CD4-positive, alpha-beta T cell (primary cell): ENCODE data around the gene AIDA. TPM values are rescaled to one million over a fixed set of nuclear protein-coding genes. Genes with fewer than 3 reads are reported as not detected.
A peak's percentile ranks its signal among the peaks of the same experiment; 100 is the strongest.

Source experiments
- ATAC-seq: fragments of 200-7000 bp; cut with Tn5 transposase; one replicate; pipeline ENCODE4 v1.10.0; 2022; ENCODE audit warnings: mild to moderate bottlenecking; ENCODE audit not compliant: poor library complexity
- CTCF ChIA-PET: fragments of 350-600 bp; sonication (Branson Sonifier 250); formaldehyde crosslinking; loops from one replicate; lab custom pipeline; 2021; ENCODE audit warnings: antibody characterized with exemption, inconsistent platforms; lab: Charles Lee
- POLR2A ChIA-PET: fragments of 350-600 bp; sonication (Branson Sonifier 250); formaldehyde crosslinking; loops from one replicate; lab custom pipeline; 2021; ENCODE audit warnings: antibody characterized with exemption, inconsistent platforms; lab: Charles Lee
- DNase-seq, 14 experiments: peaks; one replicate each; pipeline ENCODE4 v3.0.0-alpha.2; 2013 to 2020; ENCODE audit warnings: mixed read lengths in 2 of 14
- H3K27ac ChIP-seq, 2 donors: one replicate each; pipeline versions ENCODE4 v1.5.1 to v1.7.0; 2013; ENCODE audit warnings: low read length in 2 of 2, low read depth in 1 of 2, mild to moderate bottlenecking in 1 of 2
- H3K27me3 ChIP-seq, 2 experiments: 1 replicate in 1 of 2; 2 replicates in 1 of 2; pipeline versions ENCODE4 v1.6.1 to v1.7.0; 2013; ENCODE audit warnings: low read length in 2 of 2, control low read depth in 1 of 2, mild to moderate bottlenecking in 1 of 2, moderate library complexity in 1 of 2; ENCODE audit not compliant: insufficient read depth in 2 of 2, control insufficient read depth in 1 of 2
- H3K36me3 ChIP-seq: one replicate; pipeline ENCODE4 v1.6.1; 2013; ENCODE audit warnings: low read length, control low read depth; ENCODE audit not compliant: insufficient read depth
- H3K4me1 ChIP-seq: one replicate; pipeline ENCODE4 v1.6.1; 2013; ENCODE audit warnings: low read length, control low read depth; ENCODE audit not compliant: insufficient read depth
- H3K4me3 ChIP-seq: one replicate; pipeline ENCODE4 v1.5.1; 2013; ENCODE audit warnings: mild to moderate bottlenecking, low read length, moderate library complexity
- H3K9me3 ChIP-seq, 2 experiments: 1 replicate in 1 of 2; 2 replicates in 1 of 2; pipeline versions ENCODE4 v1.6.1 to v1.7.0; 2013; ENCODE audit warnings: low read length in 2 of 2, mild to moderate bottlenecking in 2 of 2, control low read depth in 1 of 2, moderate library complexity in 1 of 2; ENCODE audit not compliant: control insufficient read depth in 1 of 2, insufficient read depth in 1 of 2
- H3K27ac Mint-ChIP-seq: one replicate; pipeline ENCODE4 v1.8.0; 2020; ENCODE audit warnings: mixed read lengths
- H3K27me3 Mint-ChIP-seq: one replicate; pipeline ENCODE4 v1.8.0; 2021; ENCODE audit warnings: mixed read lengths
- H3K36me3 Mint-ChIP-seq: one replicate; pipeline ENCODE4 v1.8.0; 2021; ENCODE audit warnings: low read depth, mixed read lengths
- H3K4me1 Mint-ChIP-seq: one replicate; pipeline ENCODE4 v1.8.0; 2021; ENCODE audit warnings: low read depth, mixed read lengths
- H3K4me3 Mint-ChIP-seq: one replicate; pipeline ENCODE4 v1.8.0; 2020; ENCODE audit warnings: mild to moderate bottlenecking, mixed read lengths
- H3K9me3 Mint-ChIP-seq: one replicate; pipeline ENCODE4 v1.8.0; 2020; ENCODE audit warnings: mixed read lengths
- intact Hi-C, 2 experiments: fragments of 100-400 bp; cut with DNase I in 1 of 2; cut with micrococcal nuclease in 1 of 2; formaldehyde crosslinking; loops; one replicate each; pipeline versions ENCODE4 v1.15.1 to v1.9.0; 2023 to 2025; cut with DNase I, micrococcal nuclease
- total RNA-seq, 174 experiments: library from RNA in 2 of 174; stranded (reverse) in 2 of 174; gene quantifications; one replicate each; pipeline ENCODE4 v1.2.3 and lab custom pipeline; 2021 to 2026
- TF ChIP-seq, protein P1 (sequence below): fragments of 200-600 bp; IDR thresholded peaks from one replicate; pipeline ENCODE4 v1.8.0; 2022; ENCODE audit warnings: antibody characterized with exemption, mild to moderate bottlenecking

AIDA gene
- total RNA-seq, 2 experiments from 2014 or later = 23.6 to 25.1 TPM

DNA sequence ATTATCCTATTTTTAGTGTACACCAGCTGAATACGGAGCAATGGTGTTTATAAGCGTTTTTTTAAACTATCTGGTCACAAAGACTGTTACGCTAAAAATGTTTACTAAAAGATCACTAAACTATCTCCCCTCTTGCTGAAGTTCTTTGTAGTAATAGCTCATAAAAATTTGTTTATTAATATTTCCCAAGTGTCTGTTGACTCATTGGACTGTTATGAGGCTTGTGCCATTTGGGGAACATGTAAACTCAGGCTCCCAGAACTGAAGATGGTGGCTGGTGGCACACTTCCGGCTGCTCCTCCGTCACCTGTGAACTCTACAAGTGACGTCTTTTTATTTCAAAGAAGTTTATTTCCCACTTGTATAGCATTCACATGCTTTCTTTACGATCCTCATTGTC lies 46.3 kb downstream of the AIDA start:
- Mint-ChIP-seq H3K4me3 (no peak overlapping the region), H3K36me3 (peaks cover 82% of the 10 kb centered on the region), H3K27ac (peak overlapping the region; percentile 14), H3K27me3 (no peaks in the 10 kb centered on the region), H3K4me1 (peaks cover 25% of the 10 kb centered on the region), H3K9me3 (no peaks in the 10 kb centered on the region)
- no peak overlapping the region for H3K27ac ChIP-seq
- ChIA-PET CTCF (no interaction called here), POLR2A (no interaction called here)
- H3K27me3 ChIP-seq = no peaks in the 10 kb centered on the region
- no peak for DNase-seq
- intact Hi-C loops = no loop called here
- peaks cover 74% of the 10 kb centered on the region for H3K36me3 ChIP-seq
- TF ChIP-seq, protein P1, sequence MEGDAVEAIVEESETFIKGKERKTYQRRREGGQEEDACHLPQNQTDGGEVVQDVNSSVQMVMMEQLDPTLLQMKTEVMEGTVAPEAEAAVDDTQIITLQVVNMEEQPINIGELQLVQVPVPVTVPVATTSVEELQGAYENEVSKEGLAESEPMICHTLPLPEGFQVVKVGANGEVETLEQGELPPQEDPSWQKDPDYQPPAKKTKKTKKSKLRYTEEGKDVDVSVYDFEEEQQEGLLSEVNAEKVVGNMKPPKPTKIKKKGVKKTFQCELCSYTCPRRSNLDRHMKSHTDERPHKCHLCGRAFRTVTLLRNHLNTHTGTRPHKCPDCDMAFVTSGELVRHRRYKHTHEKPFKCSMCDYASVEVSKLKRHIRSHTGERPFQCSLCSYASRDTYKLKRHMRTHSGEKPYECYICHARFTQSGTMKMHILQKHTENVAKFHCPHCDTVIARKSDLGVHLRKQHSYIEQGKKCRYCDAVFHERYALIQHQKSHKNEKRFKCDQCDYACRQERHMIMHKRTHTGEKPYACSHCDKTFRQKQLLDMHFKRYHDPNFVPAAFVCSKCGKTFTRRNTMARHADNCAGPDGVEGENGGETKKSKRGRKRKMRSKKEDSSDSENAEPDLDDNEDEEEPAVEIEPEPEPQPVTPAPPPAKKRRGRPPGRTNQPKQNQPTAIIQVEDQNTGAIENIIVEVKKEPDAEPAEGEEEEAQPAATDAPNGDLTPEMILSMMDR = no peak
- no peaks in the 10 kb centered on the region for H3K9me3 ChIP-seq
- ATAC-seq = no peak
- peaks cover 4% of the 10 kb centered on the region for H3K4me1 ChIP-seq
- no peak overlapping the region for H3K4me3 ChIP-seq

DNA sequence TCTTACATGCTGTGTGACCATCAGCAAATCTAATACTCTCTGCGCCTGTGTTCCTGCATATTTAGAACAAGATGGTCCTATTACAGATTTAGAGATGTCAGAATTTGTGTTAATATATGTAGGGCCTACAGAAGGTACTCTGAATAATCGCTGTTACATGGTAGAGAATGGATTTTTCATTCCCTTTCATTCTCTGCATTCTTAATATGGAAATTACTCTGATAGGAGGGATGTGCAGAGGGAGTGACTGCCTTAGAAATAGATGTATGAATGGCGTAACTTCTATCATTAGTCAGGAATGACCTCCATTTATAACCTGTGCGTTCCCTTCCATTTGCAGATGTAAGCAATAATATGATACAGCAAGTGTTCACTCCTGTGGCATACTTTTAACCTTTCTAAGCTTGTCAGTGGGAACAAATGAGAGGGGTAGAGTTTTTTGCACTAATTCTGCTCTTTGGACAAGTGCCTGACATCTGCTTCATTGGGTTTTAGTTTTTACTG lies 48.8 kb downstream of the AIDA start:
- Mint-ChIP-seq H3K9me3 (no peaks in the 10 kb centered on the region), H3K36me3 (peaks cover 94% of the 10 kb centered on the region), H3K4me1 (peaks cover 13% of the 10 kb centered on the region), H3K27ac (peak overlapping the region; percentile 22), H3K4me3 (no peak overlapping the region), H3K27me3 (no peaks in the 10 kb centered on the region)
- Histone ChIP-seq H3K36me3 (peaks cover 94% of the 10 kb centered on the region), H3K9me3 (no peaks in the 10 kb centered on the region), H3K4me3 (no peak overlapping the region), H3K27ac (no peak overlapping the region), H3K4me1 (no peaks in the 10 kb centered on the region), H3K27me3 (no peaks in the 10 kb centered on the region)
- ChIA-PET POLR2A (interaction anchor here (0.8 to 1.0 kb wide), 2 partner anchors 10 to 49 kb away, joined by 3 read pairs; no protein-coding TSS in a partner anchor), CTCF (no interaction called here)
- no peak for DNase-seq
- intact Hi-C loops = no loop called here
- no peak for ATAC-seq
- TF ChIP-seq, protein P1 = no peak

DNA sequence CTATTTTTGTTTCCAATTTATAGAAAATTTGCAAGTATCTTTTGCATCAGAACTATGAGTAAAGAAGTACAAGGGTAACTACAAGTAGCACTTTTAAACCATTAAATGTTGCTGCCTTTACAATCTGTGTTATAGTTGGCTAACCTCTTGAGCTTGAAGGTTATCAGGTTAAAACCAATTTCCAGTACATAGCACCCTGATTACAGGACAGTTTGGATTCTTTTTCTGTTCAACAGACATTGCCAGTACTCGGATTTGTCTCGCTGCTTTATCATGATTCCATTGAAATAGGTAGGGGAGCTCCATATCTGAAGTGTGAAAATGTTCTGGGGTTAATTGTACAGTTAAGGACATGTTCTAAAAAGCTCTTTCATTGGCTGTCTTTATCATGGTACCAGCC lies 54.4 kb downstream of the AIDA start:
- peaks cover 90% of the 10 kb centered on the region for H3K36me3 ChIP-seq
- peak overlapping the region in 1 of 2 donors; percentile 33 for H3K27ac ChIP-seq
- no peaks in the 10 kb centered on the region for H3K9me3 Mint-ChIP-seq
- H3K27ac Mint-ChIP-seq = peak overlapping the region; percentile 87
- H3K4me1 Mint-ChIP-seq = peaks cover 57% of the 10 kb centered on the region
- H3K27me3 Mint-ChIP-seq = no peaks in the 10 kb centered on the region
- H3K27me3 ChIP-seq = no peaks in the 10 kb centered on the region
- H3K36me3 Mint-ChIP-seq = peaks cover 97% of the 10 kb centered on the region
- H3K9me3 ChIP-seq = no peaks in the 10 kb centered on the region
- ChIA-PET POLR2A (interaction anchor here (1.2 to 1.5 kb wide), 3 partner anchors 13 to 55 kb away, joined by 3 to 8 read pairs (median 8); partner anchors contain the start of genes AIDA and BROX), CTCF (interaction anchor here (0.8 kb wide), 1 partner anchor 486 kb away, joined by 4 read pairs; the partner anchor contains the start of gene TLR5)
- no peak overlapping the region for H3K4me3 ChIP-seq
- DNase-seq (no peak), ATAC-seq (no peak)
- H3K4me3 Mint-ChIP-seq = no peak overlapping the region
- TF ChIP-seq, protein P1 = no peak
- peaks cover 20% of the 10 kb centered on the region for H3K4me1 ChIP-seq
- intact Hi-C loops = loop anchor here in 1 of 2 experiments (5.0 kb wide), 1 partner anchor 41 kb away; the partner anchor contains the start of gene MIA3
